Measurements from ENCODE around the gene NEURL1.

GRCh38 chr10:103574097-103575061 lies 80.9 kb downstream of the NEURL1 start:
- TF ChIP-seq BCL11A (IDR thresholded peaks at IDR 0.05; ENCODE audit: low read depth, low read length) (no peak), FOXM1 (IDR thresholded peaks at IDR 0.05; ENCODE audit: low read depth, low read length) (no peak), CTCF (IDR thresholded peaks at IDR 0.05 in 2 of 3, conservative IDR thresholded peaks at IDR 0.05 in 1 of 3; ENCODE audit: control insufficient read depth in 2 of 3, extremely low read depth in 1 of 3, insufficient read depth in 1 of 3, low read depth in 3 of 3, low read length in 3 of 3) (no peak), TBL1XR1 (IDR thresholded peaks at IDR 0.05; ENCODE audit: low read depth, low read length) (no peak), BMI1 (IDR thresholded peaks at IDR 0.05; ENCODE audit: borderline replicate concordance) (no peak), CHD4 (IDR thresholded peaks at IDR 0.05) (no peak)

Data from GM12878 (cell line).